NT2/D1 (cell line): ENCODE data around the gene FRY.

ENCODE experiments used
- SUZ12 ChIP-seq: IDR thresholded peaks from 2 replicates; pipeline ENCODE4 v1.6.1; 2011; ENCODE audit not compliant: insufficient read length, insufficient read depth; ENCODE audit errors: extremely low read depth
- ZNF274 ChIP-seq: IDR thresholded peaks from 2 replicates; pipeline ENCODE4 v1.6.1; 2011; ENCODE audit warnings: mild to moderate bottlenecking, low read depth, low read length

DNA sequence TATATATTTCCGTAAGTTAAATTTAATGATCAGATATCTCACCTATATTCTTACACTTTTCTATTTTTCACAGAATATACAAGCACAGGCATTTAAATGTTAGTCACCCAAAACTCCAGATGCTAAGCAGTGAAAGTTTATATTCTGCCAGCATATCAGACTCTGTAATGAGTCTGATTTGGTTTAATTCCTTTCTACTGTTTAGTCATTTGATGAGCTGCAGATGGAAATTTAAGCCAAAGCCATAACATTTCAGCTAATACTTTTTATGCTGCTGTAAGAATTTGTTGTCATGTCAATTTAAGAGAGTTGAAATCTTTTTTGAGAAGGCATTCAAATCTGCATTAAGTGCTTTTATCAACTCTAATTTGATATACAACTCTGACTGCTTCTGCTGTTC is 8.0 kb downstream of the FRY start:
- TF ChIP-seq SUZ12 = no peak
- no peak for TF ChIP-seq ZNF274
